Esophagus squamous epithelium (tissue), 5 donors: ENCODE results near the gene CREB3. TPM values are rescaled to one million over a fixed set of nuclear protein-coding genes. Genes with fewer than 3 reads are reported as not detected.

Experiments used
- DNase-seq: peaks from one replicate; lab custom pipeline; 2025; lab: John Stamatoyannopoulos, UW
- H3K27ac ChIP-seq, 4 donors: fragments of 200-600 bp; sonication (generic); one replicate each; pipeline ENCODE4 v1.5.1; 2016 to 2019; ENCODE audit warnings: mild to moderate bottlenecking in 1 of 4
- H3K27me3 ChIP-seq, 4 donors: fragments of 200-600 bp; sonication (generic); 1 replicate in 3 of 4; 2 replicates in 1 of 4; pipeline versions ENCODE4 v1.5.1 to v1.6.0; 2017 to 2021; ENCODE audit warnings: antibody characterized with exemption in 1 of 4
- H3K36me3 ChIP-seq, 3 donors: fragments of 200-600 bp; sonication (generic); one replicate each; pipeline ENCODE4 v1.5.1; 2016 to 2019
- H3K4me1 ChIP-seq, 3 donors: fragments of 200-600 bp; sonication (generic); one replicate each; pipeline ENCODE4 v1.5.1; 2017 to 2019
- H3K4me3 ChIP-seq, 4 donors: fragments of 200-600 bp; sonication (generic); 1 replicate in 3 of 4; 2 replicates in 1 of 4; pipeline ENCODE4 v1.5.1; 2016 to 2019; ENCODE audit warnings: mild to moderate bottlenecking in 2 of 4, moderate library complexity in 1 of 4
- H3K9me3 ChIP-seq, 3 donors: fragments of 200-600 bp; sonication (generic); one replicate each; pipeline ENCODE4 v1.5.1; 2016 to 2019
- POLR2A ChIP-seq, 4 donors: fragments of 450-650 bp; IDR thresholded peaks; one replicate each; pipeline ENCODE4 v1.6.1; 2017; ENCODE audit warnings: antibody characterized with exemption in 4 of 4, mild to moderate bottlenecking in 4 of 4, moderate library complexity in 3 of 4
- WGBS, 2 donors: methylation state at CpG; one replicate each; pipeline ENCODE4 v1.1.5; 2018; 5-methylcytosine and 5-hydroxymethylcytosine counted together
- intact Hi-C: fragments of 100-400 bp; cut with DNase I; formaldehyde crosslinking; loops from one replicate; pipeline ENCODE4 v1.15.0; 2022
- total RNA-seq, 4 donors: library from RNA; depleted of rRNA; stranded (reverse); fragments of >200 nt; gene quantifications; one replicate each; pipeline ENCODE4 v1.1.0, GENCODE V29; 2016
- TF ChIP-seq, protein P1 (sequence below), 6 experiments: fragments of 450-650 bp in 4 of 6; fragments of 200-600 bp in 2 of 6; sonication (generic) in 2 of 6; IDR thresholded peaks; one replicate each; pipeline ENCODE4 v1.5.1; 2016 to 2019; ENCODE audit warnings: antibody characterized with exemption in 6 of 6, mild to moderate bottlenecking in 4 of 6, moderate library complexity in 4 of 6
- donor health status: DM: yes; HTN: yes; CAD: no.

Gene CREB3
- total RNA-seq, 4 donors from 2014 or later: 10.5 to 24.2 (median 19.2) TPM

DNA sequence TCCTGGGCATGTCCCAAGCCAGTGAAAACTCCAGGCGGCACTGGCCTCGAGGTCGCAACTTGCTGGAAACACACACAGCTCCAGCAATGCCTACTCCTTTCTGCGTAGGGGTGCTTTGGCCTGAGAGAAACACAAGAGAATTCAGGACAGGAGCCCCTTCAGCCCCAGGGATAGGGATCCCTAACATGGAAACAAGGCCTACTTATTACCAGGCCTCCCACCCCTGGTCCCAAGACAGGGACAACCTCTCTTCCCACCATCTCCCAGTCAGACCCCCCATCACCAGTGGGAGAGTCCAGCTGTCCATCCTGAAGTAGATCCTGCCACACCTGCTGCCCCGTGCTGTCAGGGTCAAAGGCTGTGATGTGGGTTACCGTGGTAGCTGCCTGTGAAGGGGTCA lies 7.8 kb downstream of the CREB3 start:
- Histone ChIP-seq H3K9me3 (no peaks in the 10 kb centered on the region), H3K4me3 (no peak overlapping the region), H3K4me1 (peaks cover 0 to 20% (median 0%) of the 10 kb centered on the region in 3 donors), H3K27me3 (no peaks in the 10 kb centered on the region), H3K27ac (no peak overlapping the region), H3K36me3 (peaks cover 29 to 100% (median 66%) of the 10 kb centered on the region in 3 donors)
- no peak for DNase-seq
- TF ChIP-seq POLR2A (IDR thresholded peaks at IDR 0.05): no peak
- TF ChIP-seq, protein P1, sequence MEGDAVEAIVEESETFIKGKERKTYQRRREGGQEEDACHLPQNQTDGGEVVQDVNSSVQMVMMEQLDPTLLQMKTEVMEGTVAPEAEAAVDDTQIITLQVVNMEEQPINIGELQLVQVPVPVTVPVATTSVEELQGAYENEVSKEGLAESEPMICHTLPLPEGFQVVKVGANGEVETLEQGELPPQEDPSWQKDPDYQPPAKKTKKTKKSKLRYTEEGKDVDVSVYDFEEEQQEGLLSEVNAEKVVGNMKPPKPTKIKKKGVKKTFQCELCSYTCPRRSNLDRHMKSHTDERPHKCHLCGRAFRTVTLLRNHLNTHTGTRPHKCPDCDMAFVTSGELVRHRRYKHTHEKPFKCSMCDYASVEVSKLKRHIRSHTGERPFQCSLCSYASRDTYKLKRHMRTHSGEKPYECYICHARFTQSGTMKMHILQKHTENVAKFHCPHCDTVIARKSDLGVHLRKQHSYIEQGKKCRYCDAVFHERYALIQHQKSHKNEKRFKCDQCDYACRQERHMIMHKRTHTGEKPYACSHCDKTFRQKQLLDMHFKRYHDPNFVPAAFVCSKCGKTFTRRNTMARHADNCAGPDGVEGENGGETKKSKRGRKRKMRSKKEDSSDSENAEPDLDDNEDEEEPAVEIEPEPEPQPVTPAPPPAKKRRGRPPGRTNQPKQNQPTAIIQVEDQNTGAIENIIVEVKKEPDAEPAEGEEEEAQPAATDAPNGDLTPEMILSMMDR (IDR thresholded peaks at IDR 0.05): no peak
- intact Hi-C loops: no loop called here
- WGBS, 2 donors: 64% methylated on average over 2 of the region's 6 CpGs; no CpG with 5 or more reads in 1 of the 2 donors

DNA sequence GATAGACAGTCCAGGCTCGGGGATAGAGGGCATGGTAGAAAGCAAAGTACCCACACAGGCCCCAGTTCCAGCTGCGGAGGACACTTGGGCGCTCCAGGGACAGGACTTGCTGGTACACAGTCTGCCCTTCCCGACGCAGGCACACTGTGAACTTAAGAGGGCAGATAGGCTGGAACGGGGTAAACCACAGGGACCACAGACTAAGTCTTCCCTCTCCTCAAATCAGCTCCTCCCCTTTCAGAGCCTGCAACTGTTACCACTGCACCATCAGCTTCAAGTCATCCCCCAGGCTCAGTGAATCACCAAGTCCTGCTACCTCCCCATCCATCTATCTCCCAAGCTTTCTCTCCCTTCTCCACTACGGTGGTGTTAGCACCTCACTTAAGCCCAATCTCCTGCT lies 9.3 kb downstream of the CREB3 start:
- Histone ChIP-seq H3K4me1 (peaks cover 10 to 26% (median 13%) of the 10 kb centered on the region in 3 donors), H3K9me3 (no peaks in the 10 kb centered on the region), H3K4me3 (no peak overlapping the region), H3K27ac (no peak overlapping the region), H3K27me3 (no peaks in the 10 kb centered on the region), H3K36me3 (peaks cover 29 to 85% (median 54%) of the 10 kb centered on the region in 3 donors)
- intact Hi-C loops: no loop called here
- no peak for DNase-seq
- TF ChIP-seq, protein P1 (IDR thresholded peaks at IDR 0.05): no peak
- TF ChIP-seq POLR2A (IDR thresholded peaks at IDR 0.05): no peak
- 66 to 98% methylated on average over 5 to 7 of the region's 7 CpGs for WGBS, 2 donors

DNA sequence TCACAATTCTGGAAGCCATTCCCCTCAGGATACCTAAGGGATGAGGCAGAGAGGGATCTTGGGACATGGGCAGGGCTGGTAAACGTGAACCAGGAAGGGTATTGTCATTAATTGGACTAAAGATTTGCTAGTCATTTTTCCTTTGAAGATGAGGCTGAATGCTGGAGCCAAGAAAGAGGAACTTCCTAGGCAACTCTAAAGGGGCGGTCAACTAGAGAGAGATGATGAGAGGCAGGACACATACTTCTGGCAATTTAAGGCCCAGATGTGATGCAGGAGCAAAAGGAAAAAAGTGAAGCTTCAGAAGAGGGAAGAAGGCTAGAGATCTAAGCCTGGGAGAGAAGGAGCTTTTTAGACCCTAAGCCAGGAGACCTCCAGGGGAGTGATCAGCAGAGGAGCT lies 11.0 kb downstream of the CREB3 start:
- WGBS, 2 donors: 42 to 61% methylated on average over 2 of the region's 2 CpGs
- TF ChIP-seq POLR2A (IDR thresholded peaks at IDR 0.05): no peak
- TF ChIP-seq, protein P1 (IDR thresholded peaks at IDR 0.05): no peak
- no peaks in the 10 kb centered on the region for H3K9me3 ChIP-seq
- peaks cover 26 to 44% (median 27%) of the 10 kb centered on the region in 3 donors for H3K4me1 ChIP-seq
- peaks cover 19 to 68% (median 41%) of the 10 kb centered on the region in 3 donors for H3K36me3 ChIP-seq
- intact Hi-C loops: no loop called here
- no peak overlapping the region for H3K4me3 ChIP-seq
- H3K27me3 ChIP-seq: no peaks in the 10 kb centered on the region
- no peak overlapping the region for H3K27ac ChIP-seq
- DNase-seq: no peak

DNA sequence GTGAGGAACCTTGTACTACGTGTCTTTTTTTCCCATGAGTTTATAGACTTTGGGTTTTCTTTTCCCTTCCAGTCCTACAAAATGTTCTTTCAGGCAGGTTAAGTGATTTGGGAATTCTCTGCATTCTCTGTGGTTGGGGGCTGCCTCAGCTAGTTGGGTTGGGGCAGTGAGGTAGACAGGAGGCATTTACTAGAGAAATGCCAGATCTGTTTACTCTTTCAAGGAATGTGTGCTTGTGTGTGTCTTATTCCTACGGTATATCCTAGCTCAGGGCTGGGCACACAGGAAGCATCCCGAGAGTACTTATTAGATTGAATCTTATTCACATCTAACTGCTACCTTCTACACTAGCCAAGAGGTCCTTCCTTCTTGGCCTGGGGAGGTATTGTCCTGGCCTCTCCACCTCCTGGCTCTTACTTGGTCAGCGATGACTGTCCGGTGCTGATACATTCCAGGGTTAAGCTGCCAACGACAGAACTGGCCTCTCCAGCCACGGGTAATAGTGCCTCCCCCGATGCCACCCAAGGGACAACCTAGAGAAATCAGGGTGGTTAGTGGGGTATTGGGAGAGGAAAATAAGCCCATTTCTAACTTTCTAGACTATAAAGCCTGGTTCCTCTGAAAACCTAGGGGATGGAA lies 11.5 kb downstream of the CREB3 start:
- Histone ChIP-seq H3K36me3 (peaks cover 14 to 63% (median 36%) of the 10 kb centered on the region in 3 donors), H3K9me3 (no peaks in the 10 kb centered on the region), H3K27me3 (no peaks in the 10 kb centered on the region), H3K4me3 (no peak overlapping the region), H3K27ac (no peak overlapping the region), H3K4me1 (peaks cover 26 to 44% (median 27%) of the 10 kb centered on the region in 3 donors)
- no peak for TF ChIP-seq POLR2A (IDR thresholded peaks at IDR 0.05)
- 76 to 81% methylated on average over 3 to 6 of the region's 8 CpGs for WGBS, 2 donors
- intact Hi-C loops: no loop called here
- DNase-seq: no peak

DNA sequence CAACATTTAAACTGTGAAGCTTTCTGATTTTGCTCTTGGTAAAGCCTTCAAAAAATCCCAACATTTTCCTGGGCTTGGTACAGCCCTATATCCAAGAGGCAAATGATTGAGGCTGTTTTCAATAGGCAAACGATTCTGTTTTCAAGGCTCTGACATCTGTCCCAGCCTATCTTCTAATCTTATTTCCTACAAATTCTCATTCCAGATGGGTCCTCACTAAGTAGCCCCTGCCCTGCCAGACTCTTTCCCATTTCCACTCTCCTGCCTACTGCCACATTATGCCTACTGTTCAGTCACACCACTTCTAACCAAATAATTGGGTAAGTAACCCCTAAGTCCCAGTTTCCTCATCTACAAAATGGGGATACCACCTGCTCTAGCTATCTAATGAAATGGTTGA lies 13.1 kb downstream of the CREB3 start:
- TF ChIP-seq, protein P1 (IDR thresholded peaks at IDR 0.05): no peak
- TF ChIP-seq POLR2A (IDR thresholded peaks at IDR 0.05): no peak
- intact Hi-C loops: no loop called here
- H3K4me1 ChIP-seq: peaks cover 34 to 54% (median 34%) of the 10 kb centered on the region in 3 donors
- WGBS, 2 donors: 52 to 80% methylated on average over 1 of the region's 1 CpG
- no peaks in the 10 kb centered on the region for H3K27me3 ChIP-seq
- H3K9me3 ChIP-seq: no peaks in the 10 kb centered on the region
- H3K4me3 ChIP-seq: peak overlapping the region in 1 of 4 donors; percentile 99
- no peak for DNase-seq
- H3K27ac ChIP-seq: no peak overlapping the region
- H3K36me3 ChIP-seq: peaks cover 3 to 49% (median 21%) of the 10 kb centered on the region in 3 donors
